GM19328 (cell line): ENCODE data around the gene MOSMO.
"Not testable (repeated sequence)": the region's sequence is repeated elsewhere in the genome, so short reads cannot be mapped to it uniquely, and the experiment has no call there.

Experiments
- ATAC-seq: cut with Tn5 transposase; IDR thresholded peaks from one replicate; pipeline ENCODE4 v1.9.1; 2021; ENCODE audit warnings: mild to moderate bottlenecking, moderate library complexity; ENCODE audit not compliant: unreplicated experiment

MOSMO gene

DNA sequence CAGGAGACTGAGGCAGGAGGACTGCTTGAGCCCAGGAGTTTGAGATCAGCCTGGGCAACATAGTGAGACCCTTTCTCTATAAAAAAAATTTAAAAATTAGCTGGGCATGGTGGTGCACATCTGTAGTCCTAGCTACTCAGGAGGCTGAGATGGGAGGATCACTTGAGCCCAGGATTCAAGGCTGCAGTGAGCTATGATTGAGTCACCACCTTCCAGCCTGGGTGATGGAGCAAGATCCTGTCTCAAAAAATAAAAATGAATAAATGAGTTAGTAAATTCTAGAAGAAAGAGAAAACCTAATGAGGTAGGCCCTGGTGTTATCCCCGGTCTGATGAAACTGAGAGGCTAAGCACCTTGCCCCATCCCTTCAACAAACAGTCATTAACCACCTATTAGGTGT is 5.9 kb upstream of the MOSMO start:
- not testable (repeated sequence) for ATAC-seq

DNA sequence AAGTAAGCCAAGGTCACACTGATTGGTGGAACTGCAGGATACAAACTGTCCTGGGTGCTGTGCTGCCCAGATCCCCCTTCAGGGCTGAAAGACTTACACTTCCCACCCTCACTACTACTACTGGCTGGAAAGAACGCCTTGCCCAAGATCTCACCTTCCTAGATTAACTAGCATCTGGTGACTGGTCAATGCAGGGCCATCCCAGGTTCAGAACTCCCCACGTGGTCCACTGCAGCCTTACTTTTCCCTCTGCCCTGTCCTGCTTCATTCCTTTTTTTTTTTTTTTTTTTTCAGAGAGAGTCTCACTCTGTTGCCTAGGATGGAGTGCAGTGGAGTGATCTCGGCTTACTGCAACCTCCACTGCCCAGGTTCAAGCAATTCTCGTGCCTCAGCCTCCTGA is 4.7 kb upstream of the MOSMO start:
- no peak for ATAC-seq

- ATAC-seq, result no peak
These were observed 3.6 kb upstream of the MOSMO start for GRCh38 chr16:22004341-22004740.

DNA sequence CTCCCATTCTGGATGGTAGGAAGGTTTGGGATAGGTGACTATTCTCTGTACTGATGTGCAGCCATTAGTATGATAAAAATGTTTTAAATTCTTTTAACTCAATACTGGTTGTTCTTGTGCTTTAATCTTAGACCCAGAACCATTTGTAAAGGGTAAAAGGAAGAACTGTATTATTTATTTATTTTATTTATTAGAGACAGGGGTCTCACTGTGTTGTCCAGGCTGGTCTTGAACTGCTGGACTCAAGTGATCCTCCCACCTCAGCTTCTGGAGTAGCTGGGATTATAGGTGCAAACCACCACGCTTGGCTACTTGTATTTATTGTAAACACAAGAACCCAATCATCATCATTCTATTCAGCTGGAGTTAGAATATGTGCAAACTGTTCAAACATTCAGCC is 2.2 kb upstream of the MOSMO start:
- no peak for ATAC-seq

GRCh38 chr16:22006636-22007035 is 1.3 kb upstream of the MOSMO start:
- no peak for ATAC-seq

GRCh38 chr16:22007159-22007508 is 777 bp upstream of the MOSMO start:
- ATAC-seq, result no peak

- ATAC-seq, result no peak
These were observed 526 bp downstream of the MOSMO start for GRCh38 chr16:22008215-22009059.

DNA sequence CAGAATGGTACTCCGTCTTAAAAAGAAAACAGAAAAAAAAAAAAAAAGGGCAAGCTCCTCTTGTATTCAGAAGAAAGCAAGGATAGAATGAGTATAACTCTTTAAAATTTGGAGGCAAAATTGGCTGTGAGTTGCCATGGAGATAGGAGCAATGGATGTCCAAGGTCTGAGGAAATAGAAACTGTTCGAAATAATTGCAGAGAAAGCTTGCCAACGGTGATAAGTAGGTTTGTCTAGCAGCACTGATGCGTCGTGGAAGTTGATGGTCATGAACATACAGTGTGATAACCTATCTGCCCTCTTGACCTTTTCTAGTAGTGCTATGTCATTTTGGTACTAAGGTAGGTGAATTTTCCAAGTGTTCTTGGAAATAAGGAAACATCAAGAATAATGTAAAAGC is 3.0 kb downstream of the MOSMO start:
- no peak for ATAC-seq

GRCh38 chr16:22012241-22012640 is 4.3 kb downstream of the MOSMO start:
- ATAC-seq, result no peak

- ATAC-seq, result no peak
These were observed 5.6 kb downstream of the MOSMO start for GRCh38 chr16:22013486-22013885.

DNA sequence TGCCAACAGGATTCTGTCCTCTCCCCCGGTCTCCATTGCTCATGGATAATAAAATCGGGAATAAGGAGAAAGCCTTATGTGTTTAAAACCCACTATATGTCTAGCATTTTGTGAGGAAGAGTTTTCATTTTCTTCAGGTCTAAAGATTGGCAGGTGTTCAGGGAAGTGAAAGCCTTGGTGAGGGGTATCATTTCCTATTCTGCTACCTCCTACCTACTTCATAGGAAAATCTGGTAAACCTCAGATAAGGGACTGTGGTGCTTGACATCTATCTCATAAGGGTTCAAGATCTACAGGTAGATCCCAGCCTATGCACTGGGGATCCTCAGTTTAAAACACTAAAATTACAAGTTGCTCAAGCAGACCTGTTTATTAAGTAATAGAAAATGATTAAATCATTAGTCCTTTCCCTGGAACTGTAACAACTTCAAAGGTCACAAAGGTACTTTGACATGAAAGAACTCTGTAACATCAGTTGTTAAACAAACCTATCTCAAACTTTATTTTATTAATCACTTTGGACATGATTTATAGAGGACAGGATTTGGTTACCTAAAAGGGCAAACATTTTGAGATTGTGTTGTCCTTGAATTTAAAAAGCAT is 6.5 kb downstream of the MOSMO start:
- no peak for ATAC-seq

- no peak for ATAC-seq
These were observed 9.0 kb downstream of the MOSMO start for GRCh38 chr16:22016927-22017326.

- no peak for ATAC-seq
These were observed 10.6 kb downstream of the MOSMO start for GRCh38 chr16:22018559-22018958.

DNA sequence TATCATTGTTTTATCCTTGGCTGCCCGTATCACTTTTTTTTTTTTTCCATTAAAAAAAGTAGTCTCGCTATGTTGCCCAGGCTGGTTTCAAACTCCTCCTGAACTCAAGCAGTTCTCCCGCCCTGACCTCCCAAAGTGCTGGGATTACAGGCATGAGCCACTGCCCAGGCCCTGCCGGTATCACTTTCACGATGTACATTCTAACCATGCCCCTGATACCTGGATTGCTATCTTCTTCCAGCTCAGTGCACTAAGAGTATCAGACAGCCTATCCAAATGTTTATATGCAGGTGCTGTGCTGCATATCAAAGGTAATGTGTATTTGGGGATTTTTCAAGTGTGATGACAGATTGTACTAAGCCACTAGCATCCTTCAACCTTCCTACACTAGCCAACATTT is 14.2 kb downstream of the MOSMO start:
- ATAC-seq, result no peak

- ATAC-seq, result no peak
These were observed 15.6 kb downstream of the MOSMO start for GRCh38 chr16:22023505-22023904.

- ATAC-seq, result not testable (repeated sequence)
These were observed 16.9 kb downstream of the MOSMO start for GRCh38 chr16:22024785-22025184.

DNA sequence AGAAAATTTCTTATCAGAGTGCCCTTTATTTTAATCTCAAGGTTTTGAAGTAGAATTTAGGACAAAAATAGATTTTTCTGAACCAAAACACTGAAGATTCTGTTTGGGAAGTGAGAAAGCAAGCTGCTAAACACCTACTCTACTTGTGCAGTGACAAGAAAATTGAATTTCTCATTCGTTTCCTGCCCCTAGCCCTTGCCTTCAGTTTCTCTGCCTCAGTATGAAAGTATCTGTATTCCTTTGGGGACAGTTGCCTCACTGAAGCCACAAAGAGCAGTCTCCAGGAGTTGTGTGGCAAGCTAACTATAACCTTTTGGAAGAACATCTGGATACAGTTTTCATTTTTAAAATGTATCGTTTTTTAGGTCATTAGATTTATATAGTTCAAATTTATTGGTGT is 19.7 kb downstream of the MOSMO start:
- no peak for ATAC-seq

DNA sequence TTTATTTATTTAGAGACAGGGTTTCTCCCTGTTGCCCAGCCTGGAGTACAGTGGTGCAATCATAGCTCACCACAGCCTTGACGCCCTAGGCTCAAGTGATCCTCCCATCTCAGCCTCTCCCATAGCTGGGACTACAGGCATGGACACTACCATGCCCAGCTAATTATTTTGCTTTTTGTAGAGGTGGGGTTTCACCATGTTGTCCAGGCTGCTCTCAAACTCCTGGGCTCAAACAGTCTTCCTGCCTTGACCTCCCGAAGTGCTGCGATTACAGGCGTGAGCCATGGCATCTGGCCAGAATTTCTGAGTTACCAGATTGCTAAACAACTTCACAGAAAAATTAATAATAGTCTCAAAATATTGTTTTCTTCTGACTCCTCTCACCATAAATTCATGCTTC is 21.7 kb downstream of the MOSMO start:
- no peak for ATAC-seq

DNA sequence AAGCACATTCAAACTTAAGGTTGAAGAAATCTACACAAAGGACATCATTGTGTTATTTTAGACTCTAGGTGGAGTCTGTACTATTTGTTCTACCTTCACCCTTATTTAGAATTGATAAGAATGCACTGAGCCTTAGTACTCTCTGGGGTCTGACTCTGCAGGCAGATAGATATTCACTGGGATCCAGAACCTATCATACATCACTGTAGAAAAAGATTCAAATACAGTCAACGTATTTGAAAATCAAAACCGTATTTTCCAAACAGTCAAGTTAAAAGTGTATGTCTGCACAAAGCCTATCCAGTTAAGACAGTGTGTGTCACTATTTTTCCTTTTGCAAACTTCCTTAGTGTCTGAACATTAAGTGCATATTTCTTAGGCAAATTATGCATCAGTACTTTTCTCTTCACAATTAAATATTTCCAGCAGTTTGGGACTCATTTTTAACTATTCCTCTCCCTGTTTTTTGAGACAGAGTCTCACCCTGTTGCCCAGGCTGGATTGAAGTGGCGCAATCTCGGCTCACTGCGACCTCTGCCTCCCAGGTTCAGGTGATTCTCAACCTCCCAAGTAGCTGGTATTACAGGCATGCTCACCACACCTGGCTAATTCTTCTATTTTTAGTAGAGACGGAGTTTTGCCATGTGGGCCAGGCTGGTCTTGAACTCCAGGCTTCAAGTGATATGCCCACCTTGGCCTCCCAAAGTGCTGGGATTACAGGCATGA is 22.3 kb downstream of the MOSMO start:
- no peak for ATAC-seq

GRCh38 chr16:22031483-22032083 is 23.7 kb downstream of the MOSMO start:
- ATAC-seq, result no peak

DNA sequence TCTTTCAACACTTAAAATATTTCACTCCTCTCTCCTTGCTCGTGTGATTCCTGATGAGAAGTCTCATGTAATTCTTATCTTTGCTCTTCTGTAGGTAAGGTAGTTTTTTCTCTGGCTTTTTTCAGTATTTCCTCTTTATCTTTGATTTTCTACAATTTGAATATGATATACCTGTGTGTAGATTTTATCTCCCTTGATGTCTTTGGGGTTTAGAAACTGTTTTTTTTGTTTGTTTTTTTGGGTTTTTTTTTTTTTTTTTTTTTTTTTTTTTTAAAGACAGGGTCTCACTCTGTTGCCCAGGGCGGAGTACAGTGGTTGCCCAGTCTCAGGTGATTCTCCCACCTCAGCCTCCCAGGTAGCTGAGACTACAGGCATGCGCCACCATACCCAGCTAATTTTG is 26.6 kb downstream of the MOSMO start:
- ATAC-seq, result no peak

DNA sequence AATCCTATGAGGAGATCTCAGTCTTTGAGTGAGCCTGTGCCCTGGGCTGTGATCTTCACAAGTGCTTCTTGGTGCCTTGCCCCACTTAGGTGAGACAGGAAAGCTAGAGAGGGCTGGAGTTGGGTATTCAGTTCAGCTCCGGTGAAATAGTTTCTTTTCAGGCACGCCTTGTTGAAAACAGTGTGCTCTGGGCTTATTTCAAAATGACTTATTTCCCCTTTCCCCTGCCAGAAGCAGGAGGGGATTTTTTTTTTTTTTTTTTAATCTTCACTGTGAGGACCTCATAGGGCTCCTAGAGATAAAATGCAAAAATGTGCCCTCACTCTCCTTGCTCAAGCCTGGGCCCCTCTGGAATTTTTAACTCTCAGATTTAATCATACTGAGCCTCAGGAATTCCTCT is 27.2 kb downstream of the MOSMO start:
- ATAC-seq, result no peak
